Epithelial cell of esophagus (primary cell): ENCODE data around the gene BRD7.

Source experiments
- DNase-seq: peaks from one replicate; pipeline ENCODE4 v3.0.0; 2010; ENCODE audit warnings: low read depth
- H3K4me3 ChIP-seq: 2 replicates; pipeline ENCODE4 v1.5.1; 2011; ENCODE audit warnings: mild to moderate bottlenecking, low read length, control low read depth
- CTCF ChIP-seq: IDR thresholded peaks from 2 replicates; pipeline ENCODE4 v1.5.1; 2011; ENCODE audit warnings: low read depth, mild to moderate bottlenecking, low read length, control low read depth, inconsistent platforms; ENCODE audit not compliant: insufficient read depth; ENCODE audit errors: missing control alignments

The BRD7 gene

GRCh38 chr16:50388496-50388895, 19.7 kb upstream of the BRD7 start:
- H3K4me3 ChIP-seq = no peak overlapping the region
- no peak for DNase-seq
- no peak for TF ChIP-seq CTCF

GRCh38 chr16:50386774-50387173, 18.0 kb upstream of the BRD7 start:
- no peak for DNase-seq
- H3K4me3 ChIP-seq = no peak overlapping the region
- no peak for TF ChIP-seq CTCF

- no peak for DNase-seq
- H3K4me3 ChIP-seq = no peak overlapping the region
- no peak for TF ChIP-seq CTCF
These were observed 17.4 kb upstream of the BRD7 start for GRCh38 chr16:50386139-50386538.

- no peak for DNase-seq
- H3K4me3 ChIP-seq = no peak overlapping the region
- TF ChIP-seq CTCF = no peak
These were observed 15.8 kb upstream of the BRD7 start for GRCh38 chr16:50384500-50385135.

GRCh38 chr16:50381679-50382440, 13.1 kb upstream of the BRD7 start:
- no peak for TF ChIP-seq CTCF
- no peak overlapping the region for H3K4me3 ChIP-seq
- no peak for DNase-seq

- DNase-seq = no peak
- no peak overlapping the region for H3K4me3 ChIP-seq
- TF ChIP-seq CTCF = no peak
These were observed 9.6 kb upstream of the BRD7 start for GRCh38 chr16:50378417-50378816.
